ENCODE data around the gene DOCK9. TPM values are rescaled to one million over a fixed set of nuclear protein-coding genes. Genes with fewer than 3 reads are reported as not detected.

DOCK9 gene
- total and polyA plus RNA-seq, 2 donors (not counting 3 experiments of a cell fraction or from before 2014, with no cell fraction given), result 147 to 323 TPM

DNA sequence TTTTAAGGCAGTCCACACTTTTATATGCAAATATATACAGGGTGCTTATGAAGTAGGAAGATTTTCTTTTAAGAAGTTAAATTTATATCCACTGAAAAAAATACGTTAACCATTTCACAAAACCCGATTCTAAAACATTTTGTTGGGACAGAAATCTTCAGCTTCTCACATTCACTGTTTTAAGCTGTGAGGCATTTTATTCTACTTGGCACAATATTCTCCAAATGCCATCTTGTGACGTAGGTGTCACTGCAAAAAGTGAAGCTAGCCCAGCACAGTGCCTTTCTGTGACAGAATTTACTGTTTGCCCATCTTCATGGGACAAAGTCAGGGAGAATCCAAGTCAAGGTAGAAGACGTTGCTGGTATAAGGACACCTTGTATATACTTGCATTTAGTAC, 130.9 kb downstream of the DOCK9 start:
- no peaks in the 10 kb centered on the region for H3K27me3 ChIP-seq (ENCODE audit: control insufficient read depth in 2 of 2, insufficient read depth in 2 of 2, low read length in 2 of 2)
- H3K4me1 ChIP-seq (ENCODE audit: control insufficient read depth, extremely low read depth, insufficient read depth, low read length), result peaks cover 4% of the 10 kb centered on the region
- H3K27ac ChIP-seq (ENCODE audit: insufficient read depth, low read depth, low read length), result no peak overlapping the region
- no peak overlapping the region for H3K4me3 ChIP-seq (replicated peaks in 1 of 3; ENCODE audit: insufficient read depth in 1 of 3, low read depth in 1 of 3, low read length in 3 of 3)
- no peak for DNase-seq (ENCODE audit: low read depth, low spot score)
- FAIRE-seq, result no peak
- H4K20me1 ChIP-seq (replicated peaks; ENCODE audit: control insufficient read depth, extremely low read depth, insufficient read depth, low read length), result no peaks in the 10 kb centered on the region
- no peak overlapping the region for H3K9ac ChIP-seq (replicated peaks; ENCODE audit: extremely low read depth, insufficient read depth, low read length)
- BruUV-seq (replicated peaks), result no TSS peak
- H3K4me2 ChIP-seq (ENCODE audit: insufficient read depth, low read length), result no peak overlapping the region
- H2AFZ ChIP-seq (ENCODE audit: low read depth, low read length), result no peak overlapping the region
- no peaks in the 10 kb centered on the region for H3K79me2 ChIP-seq (ENCODE audit: control insufficient read depth, insufficient read depth, low read length)
- intact Hi-C loops (cut with micrococcal nuclease) (no loop called here), dilution Hi-C loops (cut with MboI; ENCODE audit: extremely low pct_ligation_motif_present, low sequenced_read_pairs) (no loop called here)
- no peaks in the 10 kb centered on the region for H3K9me3 ChIP-seq (replicated peaks; ENCODE audit: control insufficient read depth, insufficient read depth, low read length)
- ChIA-PET CTCF (no interaction called here), POLR2A (no interaction called here)
- peaks cover 38 to 44% of the 10 kb centered on the region in 2 experiments for H3K36me3 ChIP-seq (ENCODE audit: control insufficient read depth in 2 of 2, extremely low read depth in 1 of 2, insufficient read depth in 2 of 2, low read length in 2 of 2)
- TF ChIP-seq, protein P1, sequence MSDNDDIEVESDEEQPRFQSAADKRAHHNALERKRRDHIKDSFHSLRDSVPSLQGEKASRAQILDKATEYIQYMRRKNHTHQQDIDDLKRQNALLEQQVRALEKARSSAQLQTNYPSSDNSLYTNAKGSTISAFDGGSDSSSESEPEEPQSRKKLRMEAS (IDR thresholded peaks at IDR 0.05; ENCODE audit: insufficient read depth, insufficient read length), result no peak
- TF ChIP-seq, protein P2, sequence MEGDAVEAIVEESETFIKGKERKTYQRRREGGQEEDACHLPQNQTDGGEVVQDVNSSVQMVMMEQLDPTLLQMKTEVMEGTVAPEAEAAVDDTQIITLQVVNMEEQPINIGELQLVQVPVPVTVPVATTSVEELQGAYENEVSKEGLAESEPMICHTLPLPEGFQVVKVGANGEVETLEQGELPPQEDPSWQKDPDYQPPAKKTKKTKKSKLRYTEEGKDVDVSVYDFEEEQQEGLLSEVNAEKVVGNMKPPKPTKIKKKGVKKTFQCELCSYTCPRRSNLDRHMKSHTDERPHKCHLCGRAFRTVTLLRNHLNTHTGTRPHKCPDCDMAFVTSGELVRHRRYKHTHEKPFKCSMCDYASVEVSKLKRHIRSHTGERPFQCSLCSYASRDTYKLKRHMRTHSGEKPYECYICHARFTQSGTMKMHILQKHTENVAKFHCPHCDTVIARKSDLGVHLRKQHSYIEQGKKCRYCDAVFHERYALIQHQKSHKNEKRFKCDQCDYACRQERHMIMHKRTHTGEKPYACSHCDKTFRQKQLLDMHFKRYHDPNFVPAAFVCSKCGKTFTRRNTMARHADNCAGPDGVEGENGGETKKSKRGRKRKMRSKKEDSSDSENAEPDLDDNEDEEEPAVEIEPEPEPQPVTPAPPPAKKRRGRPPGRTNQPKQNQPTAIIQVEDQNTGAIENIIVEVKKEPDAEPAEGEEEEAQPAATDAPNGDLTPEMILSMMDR (IDR thresholded peaks at IDR 0.05; ENCODE audit: extremely low read depth in 1 of 2, insufficient read depth in 1 of 2, low read depth in 1 of 2, low read length in 2 of 2), result no peak
- TF ChIP-seq EZH2 (IDR thresholded peaks at IDR 0.05; ENCODE audit: borderline replicate concordance, low read depth, low read length, severe bottlenecking) (no peak), POLR2AphosphoS5 (IDR thresholded peaks at IDR 0.05; ENCODE audit: insufficient read depth, low read depth, low read length) (no peak)
- H3K9me1 ChIP-seq (replicated peaks; ENCODE audit: control insufficient read depth, extremely low read depth, insufficient read depth, low read length), result no peaks in the 10 kb centered on the region

DNA sequence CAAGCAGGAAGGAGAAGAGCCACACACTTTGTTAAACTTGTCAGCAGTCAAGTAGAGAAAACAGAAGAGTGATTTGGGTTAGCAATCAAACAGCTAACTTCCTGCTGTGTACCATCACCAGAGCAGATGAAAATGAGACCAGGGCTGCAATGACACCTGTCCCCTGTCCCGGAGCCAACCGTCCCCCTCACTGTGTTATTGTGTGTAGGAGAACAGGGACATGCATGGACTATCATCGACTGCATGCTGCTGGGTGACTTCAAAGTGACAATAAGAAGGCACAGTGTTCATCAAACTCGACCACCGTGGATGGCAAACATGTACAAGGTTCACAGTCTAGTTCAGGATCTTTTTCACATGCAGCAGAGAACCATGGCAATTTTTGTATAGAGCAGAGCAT, 131.3 kb downstream of the DOCK9 start:
- no peak for DNase-seq (ENCODE audit: low read depth, low spot score)
- dilution Hi-C loops (cut with MboI; ENCODE audit: extremely low pct_ligation_motif_present, low sequenced_read_pairs), result no loop called here
- TF ChIP-seq MYC (IDR thresholded peaks at IDR 0.05; ENCODE audit: low read depth, low read length), result no peak
- TF ChIP-seq, protein P1 (IDR thresholded peaks at IDR 0.05; ENCODE audit: insufficient read depth, insufficient read length), result no peak
- no peak for TF ChIP-seq FOS (IDR thresholded peaks at IDR 0.05; ENCODE audit: borderline replicate concordance, insufficient read depth, low read length)
- no peak for TF ChIP-seq POLR2AphosphoS5 (IDR thresholded peaks at IDR 0.05; ENCODE audit: insufficient read depth, low read depth, low read length)
- TF ChIP-seq EZH2 (IDR thresholded peaks at IDR 0.05; ENCODE audit: borderline replicate concordance, low read depth, low read length, severe bottlenecking), result no peak
- TF ChIP-seq JUN (IDR thresholded peaks at IDR 0.05; ENCODE audit: borderline replicate concordance, insufficient read depth, insufficient read length, low read depth), result no peak
- no peak for TF ChIP-seq POLR2A (IDR thresholded peaks at IDR 0.05; ENCODE audit: low read depth, low read length)
- TF ChIP-seq GATA2 (IDR thresholded peaks at IDR 0.05; ENCODE audit: insufficient read depth, insufficient read length, low read depth, low read length), result no peak
- TF ChIP-seq, protein P2 (IDR thresholded peaks at IDR 0.05; ENCODE audit: extremely low read depth in 1 of 2, insufficient read depth in 1 of 2, low read depth in 1 of 2, low read length in 2 of 2), result no peak
- ChIA-PET POLR2A (no interaction called here), CTCF (no interaction called here)
- Histone ChIP-seq H3K4me1 (ENCODE audit: control insufficient read depth, extremely low read depth, insufficient read depth, low read length) (peaks cover 4% of the 10 kb centered on the region), H3K79me2 (ENCODE audit: control insufficient read depth, insufficient read depth, low read length) (no peaks in the 10 kb centered on the region), H2AFZ (ENCODE audit: low read depth, low read length) (no peak overlapping the region), H4K20me1 (replicated peaks; ENCODE audit: control insufficient read depth, extremely low read depth, insufficient read depth, low read length) (no peaks in the 10 kb centered on the region), H3K36me3 (ENCODE audit: control insufficient read depth in 2 of 2, extremely low read depth in 1 of 2, insufficient read depth in 2 of 2, low read length in 2 of 2) (peaks cover 38 to 45% of the 10 kb centered on the region in 2 experiments), H3K27me3 (ENCODE audit: control insufficient read depth in 2 of 2, insufficient read depth in 2 of 2, low read length in 2 of 2) (no peaks in the 10 kb centered on the region), H3K4me3 (replicated peaks in 1 of 3; ENCODE audit: insufficient read depth in 1 of 3, low read depth in 1 of 3, low read length in 3 of 3) (no peak overlapping the region), H3K9me3 (replicated peaks; ENCODE audit: control insufficient read depth, insufficient read depth, low read length) (no peaks in the 10 kb centered on the region), H3K9me1 (replicated peaks; ENCODE audit: control insufficient read depth, extremely low read depth, insufficient read depth, low read length) (no peaks in the 10 kb centered on the region), H3K9ac (replicated peaks; ENCODE audit: extremely low read depth, insufficient read depth, low read length) (no peak overlapping the region), H3K4me2 (ENCODE audit: insufficient read depth, low read length) (no peak overlapping the region), H3K27ac (ENCODE audit: insufficient read depth, low read depth, low read length) (no peak overlapping the region)
- BruUV-seq (replicated peaks), result no TSS peak
- FAIRE-seq, result no peak
- intact Hi-C loops (cut with micrococcal nuclease), result no loop called here

All from endothelial cell of umbilical vein (primary cell).